ENCODE measurements around the gene LANCL3.

The LANCL3 gene

DNA sequence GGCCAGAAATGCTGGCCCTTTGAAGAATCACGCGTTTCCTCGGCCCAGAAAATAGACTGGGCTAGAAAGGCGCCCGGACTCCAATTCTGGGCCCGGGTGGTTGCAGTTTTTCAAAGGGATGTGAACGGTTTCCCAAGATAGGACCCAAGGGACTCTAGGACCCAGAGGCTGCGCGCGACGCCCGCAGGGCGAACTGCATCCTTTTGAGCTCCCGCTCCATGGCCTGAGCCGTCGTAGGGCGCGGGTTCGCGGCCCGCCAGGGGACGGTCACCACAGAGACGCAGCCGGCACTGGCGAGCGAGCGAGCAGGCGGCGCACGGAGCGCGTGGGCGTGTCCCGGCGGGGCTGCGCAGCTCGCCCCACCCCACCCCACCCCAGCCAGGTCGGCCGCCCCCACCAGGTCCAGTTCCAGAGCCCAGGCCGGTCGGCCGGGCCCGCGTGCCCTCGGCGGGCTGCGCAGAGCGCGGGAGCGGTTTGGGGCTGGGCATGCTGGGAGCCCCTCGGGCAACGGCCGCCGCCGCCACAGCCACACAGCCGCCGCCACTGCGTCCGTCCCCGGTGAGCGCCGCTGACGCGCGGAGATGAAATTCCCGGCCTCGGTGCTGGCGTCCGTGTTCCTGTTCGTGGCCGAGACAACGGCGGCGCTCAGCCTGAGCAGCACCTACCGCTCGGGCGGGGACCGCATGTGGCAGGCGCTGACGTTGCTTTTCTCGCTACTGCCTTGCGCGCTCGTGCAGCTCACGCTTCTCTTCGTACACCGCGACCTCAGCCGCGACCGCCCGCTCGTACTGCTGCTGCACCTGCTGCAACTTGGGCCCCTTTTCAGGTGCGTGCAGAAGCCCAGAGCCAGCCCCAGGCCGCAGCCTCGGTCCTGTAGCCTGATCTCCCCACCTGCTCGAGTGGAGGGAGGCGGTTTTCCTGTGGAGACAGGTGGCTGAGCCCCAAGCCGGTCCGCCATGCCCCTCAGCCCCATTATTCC, 114.2 kb downstream of the LANCL3 start, which contains the start of gene XK:
Gene XK, plus strand, starts transcription at position 411 of the 979 bp plus-strand sequence. Its CDS starts 171 bp downstream, at position 582.
- DNase-seq, result peak; percentile 30

GRCh38 chrX:37686369-37686995, 115.0 kb downstream of the LANCL3 start:
- DNase-seq, result no peak

DNA sequence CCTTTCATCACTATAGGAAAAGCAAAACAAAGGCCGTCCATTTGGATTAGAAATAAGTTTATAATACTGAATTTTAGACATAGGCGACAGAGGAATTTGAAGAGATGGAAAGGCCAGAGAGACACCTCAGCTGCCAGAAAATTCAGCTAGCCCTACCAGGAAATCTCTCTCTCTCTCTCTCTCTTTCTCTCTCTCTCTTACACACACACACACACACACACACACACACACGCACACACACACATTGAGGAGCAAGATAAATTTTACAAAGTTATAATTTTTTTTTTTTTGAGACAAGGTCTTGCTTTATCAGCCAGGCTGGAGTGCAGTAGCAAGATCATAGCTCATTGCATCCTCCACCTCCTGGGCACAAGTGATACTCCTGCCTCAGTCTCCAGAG, 115.5 kb downstream of the LANCL3 start:
- no peak for DNase-seq

GRCh38 chrX:37690119-37690518, 118.7 kb downstream of the LANCL3 start:
- no peak for DNase-seq

- no peak for DNase-seq
Measured at GRCh38 chrX:37692918-37693317, 121.5 kb downstream of the LANCL3 start.

DNA sequence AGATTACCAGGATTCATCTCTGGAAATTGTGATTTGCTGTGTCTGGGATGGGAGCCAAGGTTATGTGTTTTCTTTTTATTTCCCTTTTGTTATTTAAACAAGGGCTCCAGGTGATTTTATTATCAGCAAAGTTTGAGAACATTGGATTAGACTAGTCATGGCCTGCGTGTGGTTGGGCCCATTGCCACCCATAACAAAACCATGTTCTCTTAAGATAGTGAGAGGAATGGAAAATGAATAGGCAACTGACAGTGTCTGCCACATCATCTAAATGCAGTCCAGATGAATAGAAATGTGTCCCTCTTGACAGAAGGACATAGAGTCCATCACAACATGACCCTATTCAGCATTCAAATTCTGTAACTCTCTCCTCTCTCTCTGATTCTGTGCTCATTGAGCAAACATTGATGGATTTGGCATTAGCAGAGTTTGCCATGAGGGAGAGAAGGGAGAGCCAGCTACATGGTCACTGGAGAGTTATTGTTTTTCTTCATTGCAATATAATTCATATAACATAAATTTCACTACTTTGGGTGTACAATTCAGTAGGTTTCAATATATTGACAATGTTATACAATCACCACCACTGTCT, 125.8 kb downstream of the LANCL3 start:
- DNase-seq, result no peak

GRCh38 chrX:37701588-37701987, 130.1 kb downstream of the LANCL3 start:
- DNase-seq, result no peak

- DNase-seq, result no peak
Measured at GRCh38 chrX:37711991-37712390, 140.5 kb downstream of the LANCL3 start.

DNA sequence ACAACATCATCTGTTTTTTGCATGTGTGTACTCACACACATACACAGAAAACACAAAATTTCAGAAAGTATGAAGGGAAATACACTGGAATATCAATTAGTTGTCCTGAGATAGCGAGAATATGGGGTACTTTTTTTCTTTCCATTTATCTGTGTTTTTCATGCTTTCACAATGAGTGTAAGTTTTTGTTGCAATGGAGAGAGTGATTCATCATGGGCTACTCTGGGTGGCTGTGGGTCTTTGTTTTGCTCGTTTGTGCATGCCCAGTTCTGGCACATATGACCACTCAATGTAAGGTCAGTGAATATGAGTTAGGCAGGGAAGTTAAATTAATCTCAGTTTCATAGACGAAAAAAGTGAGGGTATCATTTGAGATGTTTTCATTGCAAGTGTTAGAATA, 141.0 kb downstream of the LANCL3 start:
- DNase-seq, result no peak

GRCh38 chrX:37714479-37714878, 143.0 kb downstream of the LANCL3 start:
- DNase-seq, result no peak

GRCh38 chrX:37716602-37717001, 145.1 kb downstream of the LANCL3 start:
- DNase-seq, result no peak

- DNase-seq, result no peak
Measured at GRCh38 chrX:37717708-37718107, 146.2 kb downstream of the LANCL3 start.

DNA sequence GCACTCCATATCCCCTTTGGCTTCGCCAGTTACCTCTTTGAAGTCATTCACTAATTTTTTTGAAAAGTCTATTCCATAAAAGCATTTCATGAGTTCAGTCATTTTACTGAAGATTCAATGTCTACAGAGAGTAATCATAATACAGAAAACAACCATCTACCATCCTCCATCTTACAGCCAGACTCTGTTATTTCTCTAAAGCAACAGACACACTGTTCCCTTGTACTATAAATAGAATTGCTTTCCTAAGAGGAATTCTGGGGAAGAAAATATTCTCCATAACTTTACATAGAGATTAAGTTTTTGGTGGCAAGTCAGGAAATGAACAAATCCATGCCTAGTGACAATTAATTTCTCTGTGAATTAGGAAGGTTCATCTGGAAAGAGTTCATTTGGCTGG, 151.1 kb downstream of the LANCL3 start:
- no peak for DNase-seq

- DNase-seq, result no peak
Measured at GRCh38 chrX:37726346-37726745, 154.9 kb downstream of the LANCL3 start.

Measured in stimulated activated CD4-positive, alpha-beta T cell treated with anti-CD3 and anti-CD28 coated beads, Interleukin-12 subunit alpha, Interleukin-12 subunit beta, amount 100 ng/mL, for 4 hours (primary cell).